Caco-2 (cell line): ENCODE results near the gene RCAN1. TPM values are rescaled to one million over a fixed set of nuclear protein-coding genes. Genes with fewer than 3 reads are reported as not detected.

ENCODE experiments used
- BruUV-seq: library from RNA; stranded (reverse); fragments of 400-500 nt; replicated peaks from 2 replicates; lab custom pipeline; 2021; lab: Mats Ljungman, UMichigan
- CTCF ChIA-PET: fragments of 300-600 bp; sonication (Branson Sonifier 250); formaldehyde crosslinking; loops from one replicate; lab custom pipeline; 2022; ENCODE audit warnings: antibody characterized with exemption; lab: Charles Lee
- POLR2A ChIA-PET: fragments of 300-600 bp; sonication (Branson Sonifier 250); formaldehyde crosslinking; loops from one replicate; lab custom pipeline; 2022; ENCODE audit warnings: antibody characterized with exemption; lab: Charles Lee
- DNase-seq, 2 experiments: peaks; one replicate each; pipeline versions ENCODE4 v3.0.0 to v3.0.0-alpha.2; 2020 to 2022
- H3K27me3 ChIP-seq: replicated peaks from 2 replicates; pipeline ENCODE4 v1.6.0; 2011; ENCODE audit warnings: low read length; ENCODE audit not compliant: control insufficient read depth, insufficient read depth
- H3K36me3 ChIP-seq: 2 replicates; pipeline ENCODE4 v1.5.1; 2011; ENCODE audit warnings: low read length; ENCODE audit not compliant: control insufficient read depth, insufficient read depth
- H3K4me1 ChIP-seq: fragments of 250-450 bp; sonication (Bioruptor Pico); 2 replicates; pipeline ENCODE4 v1.5.1; 2020; ENCODE audit warnings: mild to moderate bottlenecking
- H3K4me3 ChIP-seq: 2 replicates; pipeline ENCODE4 v1.5.1; 2011; ENCODE audit warnings: low read depth, mild to moderate bottlenecking, control low read depth, low read length
- H3K9me3 ChIP-seq: fragments of 250-450 bp; sonication (Bioruptor Pico); 2 replicates; pipeline ENCODE4 v1.5.1; 2020; ENCODE audit warnings: mild to moderate bottlenecking, moderate library complexity
- H3K27ac Mint-ChIP-seq: one replicate; pipeline ENCODE4 v1.8.0; 2022; ENCODE audit warnings: mixed read lengths; ENCODE audit not compliant: unreplicated experiment
- H3K27me3 Mint-ChIP-seq: one replicate; pipeline ENCODE4 v1.8.0; 2022; ENCODE audit warnings: mixed read lengths; ENCODE audit not compliant: insufficient read depth, unreplicated experiment
- H3K36me3 Mint-ChIP-seq: one replicate; pipeline ENCODE4 v1.8.0; 2022; ENCODE audit warnings: mild to moderate bottlenecking, mixed read lengths; ENCODE audit not compliant: insufficient read depth, unreplicated experiment
- H3K4me1 Mint-ChIP-seq: one replicate; pipeline ENCODE4 v1.8.0; 2022; ENCODE audit warnings: low read depth, mixed read lengths; ENCODE audit not compliant: unreplicated experiment
- H3K4me3 Mint-ChIP-seq: one replicate; pipeline ENCODE4 v1.8.0; 2022; ENCODE audit warnings: mild to moderate bottlenecking, moderate library complexity, mixed read lengths; ENCODE audit not compliant: unreplicated experiment
- H3K9me3 Mint-ChIP-seq: one replicate; pipeline ENCODE4 v1.8.0; 2022; ENCODE audit warnings: mixed read lengths; ENCODE audit not compliant: unreplicated experiment
- CTCF ChIP-seq, 2 experiments: fragments of 200-600 bp in 1 of 2; IDR thresholded peaks; 1 replicate in 1 of 2; 2 replicates in 1 of 2; pipeline versions ENCODE4 v1.5.1 to v1.8.0; 2011 to 2022; ENCODE audit warnings: antibody characterized with exemption in 1 of 2, control low read depth in 1 of 2, inconsistent platforms in 1 of 2, low read depth in 1 of 2, low read length in 1 of 2, mild to moderate bottlenecking in 1 of 2, moderate library complexity in 1 of 2; ENCODE audit not compliant: insufficient read depth in 1 of 2, severe bottlenecking in 1 of 2, unreplicated experiment in 1 of 2
- intact Hi-C: fragments of 100-400 bp; cut with micrococcal nuclease; formaldehyde crosslinking; loops from one replicate; pipeline ENCODE4 v1.10.0; 2022; ENCODE audit not compliant: unreplicated experiment
- total RNA-seq: library from RNA; stranded (reverse); gene quantifications from 2 replicates; pipeline ENCODE4 v1.2.3, GENCODE V29; 2022

The RCAN1 gene
- total RNA-seq, 1 experiment from 2014 or later: 29.4 TPM

GRCh38 chr21:34603710-34604057, 11.2 kb downstream of the RCAN1 start:
- H3K4me1 ChIP-seq: no peaks in the 10 kb centered on the region
- H3K4me3 Mint-ChIP-seq: no peak overlapping the region
- H3K4me3 ChIP-seq: no peak overlapping the region
- POLR2A ChIA-PET: interaction anchor here (1.4 kb wide), 1 partner anchor 77 kb away, joined by 6 read pairs; no protein-coding TSS in a partner anchor
- H3K27me3 Mint-ChIP-seq: no peaks in the 10 kb centered on the region
- H3K36me3 Mint-ChIP-seq: no peaks in the 10 kb centered on the region
- H3K27me3 ChIP-seq: no peaks in the 10 kb centered on the region; the same call in 1 of the 2 replicates
- intact Hi-C loops: loop anchor here (1.0 to 5.0 kb wide), 2 partner anchors 76 to 93 kb away; no protein-coding TSS in a partner anchor
- no peak for DNase-seq
- BruUV-seq: no TSS peak
- H3K36me3 ChIP-seq: no peaks in the 10 kb centered on the region
- H3K9me3 ChIP-seq: no peaks in the 10 kb centered on the region
- no peak overlapping the region for H3K27ac Mint-ChIP-seq
- H3K9me3 Mint-ChIP-seq: no peaks in the 10 kb centered on the region
- no peak for TF ChIP-seq CTCF (IDR thresholded peaks at IDR 0.05; ENCODE audit: insufficient read depth in 1 of 2, low read depth in 1 of 2, low read length in 1 of 2, severe bottlenecking in 1 of 2, unreplicated experiment in 1 of 2)
- no peaks in the 10 kb centered on the region for H3K4me1 Mint-ChIP-seq
- CTCF ChIA-PET: interaction anchor here (0.7 to 2.0 kb wide), 14 partner anchors 8 to 236 kb away, joined by 3 to 24 read pairs (median 8); partner anchors contain the start of gene RCAN1

GRCh38 chr21:34603002-34603709, 11.8 kb downstream of the RCAN1 start:
- no peaks in the 10 kb centered on the region for H3K9me3 Mint-ChIP-seq
- ChIA-PET CTCF (interaction anchor here (0.7 to 2.0 kb wide), 17 partner anchors 9 to 241 kb away, joined by 3 to 24 read pairs (median 6); partner anchors contain the start of gene RCAN1), POLR2A (interaction anchor here (1.4 kb wide), 1 partner anchor 77 kb away, joined by 6 read pairs; no protein-coding TSS in a partner anchor)
- H3K4me1 Mint-ChIP-seq: peaks cover 4% of the 10 kb centered on the region
- no peak overlapping the region for H3K4me3 ChIP-seq
- H3K27me3 Mint-ChIP-seq: no peaks in the 10 kb centered on the region
- intact Hi-C loops: loop anchor here (1.0 to 5.0 kb wide), 2 partner anchors 76 to 93 kb away; no protein-coding TSS in a partner anchor
- H3K27me3 ChIP-seq: no peaks in the 10 kb centered on the region; the same call in 1 of the 2 replicates
- no peaks in the 10 kb centered on the region for H3K36me3 ChIP-seq
- H3K4me1 ChIP-seq: no peaks in the 10 kb centered on the region
- TF ChIP-seq CTCF (IDR thresholded peaks at IDR 0.05; ENCODE audit: insufficient read depth in 1 of 2, low read depth in 1 of 2, low read length in 1 of 2, severe bottlenecking in 1 of 2, unreplicated experiment in 1 of 2): peak; percentile 76 to 84
- H3K4me3 Mint-ChIP-seq: no peak overlapping the region
- DNase-seq: peak; percentile 77 to 83
- BruUV-seq: no TSS peak
- no peak overlapping the region for H3K27ac Mint-ChIP-seq
- no peaks in the 10 kb centered on the region for H3K9me3 ChIP-seq
- no peaks in the 10 kb centered on the region for H3K36me3 Mint-ChIP-seq

GRCh38 chr21:34602061-34602460, 12.9 kb downstream of the RCAN1 start:
- intact Hi-C loops: loop anchor here (5.0 kb wide), 1 partner anchor 75 kb away; no protein-coding TSS in a partner anchor
- peaks cover 4% of the 10 kb centered on the region; the same call in 1 of the 2 replicates for H3K4me1 ChIP-seq
- H3K9me3 Mint-ChIP-seq: no peaks in the 10 kb centered on the region
- ChIA-PET POLR2A (interaction anchor here (1.4 kb wide), 1 partner anchor 76 kb away, joined by 6 read pairs; no protein-coding TSS in a partner anchor), CTCF (interaction anchor here (0.7 to 2.0 kb wide), 5 partner anchors 28 to 236 kb away, joined by 3 to 24 read pairs (median 9); no protein-coding TSS in a partner anchor)
- peaks cover 7% of the 10 kb centered on the region for H3K4me1 Mint-ChIP-seq
- no peaks in the 10 kb centered on the region; the same call in 1 of the 2 replicates for H3K27me3 ChIP-seq
- no TSS peak for BruUV-seq
- H3K4me3 Mint-ChIP-seq: no peak overlapping the region
- no peaks in the 10 kb centered on the region for H3K27me3 Mint-ChIP-seq
- H3K9me3 ChIP-seq: no peaks in the 10 kb centered on the region
- no peak for DNase-seq
- no peaks in the 10 kb centered on the region for H3K36me3 ChIP-seq
- no peak for TF ChIP-seq CTCF (IDR thresholded peaks at IDR 0.05; ENCODE audit: insufficient read depth in 1 of 2, low read depth in 1 of 2, low read length in 1 of 2, severe bottlenecking in 1 of 2, unreplicated experiment in 1 of 2)
- H3K4me3 ChIP-seq: no peak overlapping the region
- H3K36me3 Mint-ChIP-seq: no peaks in the 10 kb centered on the region
- no peak overlapping the region for H3K27ac Mint-ChIP-seq
